ENCODE data around the gene SLC6A20. TPM values are rescaled to one million over a fixed set of nuclear protein-coding genes. Genes with fewer than 3 reads are reported as not detected.

The SLC6A20 gene
- total RNA-seq, 4 donors from 2014 or later: 2.6 TPM; not detected in 3

- H3K27ac ChIP-seq: no peak overlapping the region
- intact Hi-C loops (cut with DNase I; ENCODE audit: low total_unique reads): no loop called here
- no peaks in the 10 kb centered on the region for H3K4me1 ChIP-seq
- no peaks in the 10 kb centered on the region for H3K27me3 ChIP-seq
- no peaks in the 10 kb centered on the region for H3K9me3 ChIP-seq
- H3K4me3 ChIP-seq: no peak overlapping the region
- no peak for TF ChIP-seq POLR2A (IDR thresholded peaks at IDR 0.05)
- TF ChIP-seq CTCF (IDR thresholded peaks at IDR 0.05): no peak
- no peak for DNase-seq
- no peaks in the 10 kb centered on the region for H3K36me3 ChIP-seq
These were observed 54.4 kb downstream of the SLC6A20 start for GRCh38 chr3:45741742-45742460.

- Histone ChIP-seq H3K36me3 (no peaks in the 10 kb centered on the region), H3K9me3 (no peaks in the 10 kb centered on the region), H3K4me1 (no peaks in the 10 kb centered on the region), H3K4me3 (no peak overlapping the region), H3K27me3 (no peaks in the 10 kb centered on the region), H3K27ac (no peak overlapping the region)
- no peak for TF ChIP-seq POLR2A (IDR thresholded peaks at IDR 0.05)
- no peak for TF ChIP-seq CTCF (IDR thresholded peaks at IDR 0.05)
- no peak for DNase-seq
- intact Hi-C loops (cut with DNase I; ENCODE audit: low total_unique reads): no loop called here
These were observed 55.1 kb downstream of the SLC6A20 start for GRCh38 chr3:45741247-45741646.

GRCh38 chr3:45739991-45740390, 56.3 kb downstream of the SLC6A20 start:
- no peak overlapping the region for H3K27ac ChIP-seq
- DNase-seq: no peak
- H3K9me3 ChIP-seq: no peaks in the 10 kb centered on the region
- H3K27me3 ChIP-seq: no peaks in the 10 kb centered on the region
- H3K4me3 ChIP-seq: no peak overlapping the region
- TF ChIP-seq CTCF (IDR thresholded peaks at IDR 0.05) (no peak), POLR2A (IDR thresholded peaks at IDR 0.05) (no peak)
- no peaks in the 10 kb centered on the region for H3K4me1 ChIP-seq
- intact Hi-C loops (cut with DNase I; ENCODE audit: low total_unique reads): no loop called here
- no peaks in the 10 kb centered on the region for H3K36me3 ChIP-seq

- Histone ChIP-seq H3K27me3 (no peaks in the 10 kb centered on the region), H3K27ac (no peak overlapping the region), H3K36me3 (no peaks in the 10 kb centered on the region), H3K4me1 (no peaks in the 10 kb centered on the region), H3K9me3 (no peaks in the 10 kb centered on the region), H3K4me3 (no peak overlapping the region)
- TF ChIP-seq CTCF (IDR thresholded peaks at IDR 0.05) (no peak), POLR2A (IDR thresholded peaks at IDR 0.05) (no peak)
- DNase-seq: no peak
- intact Hi-C loops (cut with DNase I; ENCODE audit: low total_unique reads): no loop called here
These were observed 59.1 kb downstream of the SLC6A20 start for GRCh38 chr3:45737234-45737633.

- no peak for TF ChIP-seq POLR2A (IDR thresholded peaks at IDR 0.05)
- no peak for TF ChIP-seq CTCF (IDR thresholded peaks at IDR 0.05)
- Histone ChIP-seq H3K4me1 (no peaks in the 10 kb centered on the region), H3K9me3 (no peaks in the 10 kb centered on the region), H3K4me3 (no peak overlapping the region), H3K27ac (no peak overlapping the region), H3K27me3 (no peaks in the 10 kb centered on the region), H3K36me3 (no peaks in the 10 kb centered on the region)
- DNase-seq: no peak
- intact Hi-C loops (cut with DNase I; ENCODE audit: low total_unique reads): no loop called here
These were observed 59.6 kb downstream of the SLC6A20 start for GRCh38 chr3:45736707-45737106.
